ENCODE data around the gene SEMA4D.

SEMA4D gene

DNA sequence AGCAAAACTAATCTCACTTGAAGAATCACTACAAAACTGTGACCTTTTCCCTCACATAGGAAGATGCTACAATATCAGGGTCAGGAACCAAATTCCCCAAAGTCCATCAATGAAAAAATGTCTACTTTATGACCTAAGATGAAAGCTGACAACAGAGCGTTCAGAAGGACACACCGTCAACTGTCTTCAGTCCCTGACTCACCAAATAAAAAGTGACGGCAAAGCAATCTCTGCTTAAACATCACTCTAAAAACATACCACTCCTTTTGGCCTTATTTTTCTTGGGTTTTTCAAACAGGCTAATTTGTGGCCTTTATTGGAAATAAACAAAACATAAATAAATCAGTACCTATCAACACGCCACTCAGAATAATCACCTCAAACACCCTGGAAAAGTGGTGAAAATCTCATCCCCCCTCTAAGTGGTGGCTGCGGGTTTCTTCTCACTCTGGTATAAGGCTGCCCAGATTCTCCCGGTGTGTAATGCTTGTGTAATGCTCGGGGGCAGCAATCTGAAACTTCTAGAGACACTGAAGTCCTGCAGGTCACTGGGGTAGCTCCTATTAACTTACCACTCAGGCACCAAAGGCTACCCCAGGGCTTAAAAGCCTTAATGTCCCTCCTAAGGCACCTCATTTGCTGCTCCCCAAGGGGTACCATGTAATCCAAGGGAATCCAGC lies 29.5 kb downstream of the SEMA4D start:
- H3K4me3 ChIP-seq (ENCODE audit: control insufficient read depth, low read depth, low read length): no peak overlapping the region
- DNase-seq (ENCODE audit: low read depth): no peak
- TF ChIP-seq CTCF (conservative IDR thresholded peaks at IDR 0.05; ENCODE audit: control insufficient read depth, insufficient read depth, low read depth, low read length): no peak

DNA sequence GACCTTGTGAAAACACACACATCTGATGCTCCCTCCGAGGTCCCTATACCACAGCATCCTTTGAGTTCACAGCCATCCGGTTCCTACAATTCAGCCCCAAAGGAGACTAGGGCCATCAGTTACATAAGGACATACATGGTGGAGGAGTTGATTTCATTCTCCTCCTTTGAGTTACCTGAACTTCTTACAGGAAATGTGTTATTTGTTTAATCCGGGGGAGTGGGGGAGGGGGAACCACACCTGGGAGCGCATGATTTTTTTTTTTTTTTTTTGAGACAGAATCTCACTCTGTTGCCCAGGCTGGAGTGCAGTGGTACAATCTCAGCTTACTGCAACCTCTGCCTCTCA lies 30.7 kb downstream of the SEMA4D start:
- no peak overlapping the region for H3K4me3 ChIP-seq (ENCODE audit: control insufficient read depth, low read depth, low read length)
- no peak for TF ChIP-seq CTCF (conservative IDR thresholded peaks at IDR 0.05; ENCODE audit: control insufficient read depth, insufficient read depth, low read depth, low read length)
- no peak for DNase-seq (ENCODE audit: low read depth)

DNA sequence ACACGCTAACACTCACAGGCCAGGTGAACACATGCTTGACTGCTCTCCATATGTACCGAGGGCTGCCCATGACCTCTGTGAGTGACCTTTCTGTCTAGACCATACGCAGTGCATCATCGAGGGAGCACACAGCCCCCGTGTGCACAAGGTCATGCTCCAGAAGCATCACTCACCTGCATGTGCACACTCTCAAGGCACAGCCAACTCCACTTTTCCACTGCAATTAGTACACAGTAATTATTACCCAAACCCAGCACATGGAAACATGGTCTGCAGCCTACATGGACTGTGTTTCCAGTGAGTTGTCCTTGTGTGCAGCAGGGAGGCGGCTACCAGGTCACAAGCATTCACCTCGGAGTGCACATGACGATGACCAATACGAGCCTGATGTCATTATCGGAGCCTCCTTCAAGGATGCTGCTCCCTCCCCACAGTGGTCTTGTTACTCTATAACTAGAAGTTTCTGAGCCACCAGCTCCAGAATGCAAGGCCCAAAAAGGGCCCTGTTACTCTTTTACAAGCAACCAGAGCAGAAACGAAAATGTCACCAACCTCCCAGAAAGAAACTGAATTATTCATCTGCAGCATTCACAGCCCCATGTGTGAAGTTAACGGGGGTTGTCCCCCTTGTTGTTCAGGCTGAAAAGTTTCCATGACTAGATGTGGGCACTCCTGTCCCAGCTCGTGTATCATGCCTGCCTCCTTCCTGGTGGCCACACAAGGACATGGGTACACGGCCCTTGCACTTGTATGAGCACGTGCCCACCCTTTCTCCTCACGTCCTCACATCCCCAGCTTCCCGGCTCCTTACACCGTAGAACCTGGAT lies 31.2 kb downstream of the SEMA4D start:
- H3K4me3 ChIP-seq (ENCODE audit: control insufficient read depth, low read depth, low read length): no peak overlapping the region
- DNase-seq (ENCODE audit: low read depth): no peak

DNA sequence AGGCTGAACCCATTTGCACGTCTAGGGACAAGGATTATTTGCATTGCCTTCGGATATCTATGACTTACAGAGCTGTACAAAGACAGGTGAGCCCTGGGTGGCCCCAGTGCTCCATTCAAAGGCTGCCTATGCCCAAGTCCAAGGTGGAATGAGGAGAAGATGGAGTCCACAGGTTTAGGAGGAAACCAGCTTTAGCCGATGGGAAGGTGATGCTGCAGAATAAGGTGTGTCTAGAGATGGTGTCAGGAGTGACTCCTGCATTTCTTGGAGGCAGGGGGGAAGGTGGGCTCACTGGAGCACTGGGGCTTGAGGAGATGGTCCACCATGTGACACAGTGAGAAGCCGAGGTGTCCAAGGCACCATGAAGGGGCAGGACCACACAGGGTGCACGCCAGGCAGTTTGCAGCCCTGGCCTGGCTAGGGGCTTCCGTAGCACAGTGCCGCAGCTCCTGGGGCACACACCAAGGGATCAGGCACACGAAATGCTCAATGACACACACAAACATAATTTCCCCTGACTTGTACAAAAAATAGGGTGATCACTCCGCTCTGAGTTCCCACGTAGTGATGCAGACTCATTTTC lies 32.1 kb downstream of the SEMA4D start:
- DNase-seq (ENCODE audit: low read depth): no peak
- H3K4me3 ChIP-seq (ENCODE audit: control insufficient read depth, low read depth, low read length): no peak overlapping the region
- TF ChIP-seq CTCF (conservative IDR thresholded peaks at IDR 0.05; ENCODE audit: control insufficient read depth, insufficient read depth, low read depth, low read length): no peak

More for the DNA sequence above, 31.2 kb downstream of the SEMA4D start:
- TF ChIP-seq CTCF (conservative IDR thresholded peaks at IDR 0.05; ENCODE audit: control insufficient read depth, insufficient read depth, low read depth, low read length): no peak

DNA sequence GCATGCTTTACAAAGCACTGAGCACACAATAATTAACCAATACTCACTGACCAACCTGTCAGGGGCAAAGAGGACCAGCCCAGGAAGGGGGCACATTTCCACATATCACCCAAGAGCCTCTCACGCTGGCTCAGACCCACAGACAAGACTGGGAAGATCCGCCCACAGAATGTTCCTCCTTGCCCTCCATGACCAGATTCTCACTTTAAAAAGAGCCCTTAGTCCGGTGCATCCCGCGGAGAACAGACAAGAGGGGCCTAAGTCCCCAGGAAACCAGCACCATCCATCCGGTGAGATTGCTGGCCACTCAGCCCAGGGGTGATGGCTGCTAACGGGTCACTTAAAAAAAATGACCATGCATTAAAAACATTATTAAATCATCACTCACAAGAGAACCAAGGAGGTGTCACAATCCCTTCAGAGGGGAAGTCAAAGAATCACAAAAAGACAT lies 32.9 kb downstream of the SEMA4D start:
- H3K4me3 ChIP-seq (ENCODE audit: control insufficient read depth, low read depth, low read length): no peak overlapping the region
- TF ChIP-seq CTCF (conservative IDR thresholded peaks at IDR 0.05; ENCODE audit: control insufficient read depth, insufficient read depth, low read depth, low read length): no peak
- no peak for DNase-seq (ENCODE audit: low read depth)

DNA sequence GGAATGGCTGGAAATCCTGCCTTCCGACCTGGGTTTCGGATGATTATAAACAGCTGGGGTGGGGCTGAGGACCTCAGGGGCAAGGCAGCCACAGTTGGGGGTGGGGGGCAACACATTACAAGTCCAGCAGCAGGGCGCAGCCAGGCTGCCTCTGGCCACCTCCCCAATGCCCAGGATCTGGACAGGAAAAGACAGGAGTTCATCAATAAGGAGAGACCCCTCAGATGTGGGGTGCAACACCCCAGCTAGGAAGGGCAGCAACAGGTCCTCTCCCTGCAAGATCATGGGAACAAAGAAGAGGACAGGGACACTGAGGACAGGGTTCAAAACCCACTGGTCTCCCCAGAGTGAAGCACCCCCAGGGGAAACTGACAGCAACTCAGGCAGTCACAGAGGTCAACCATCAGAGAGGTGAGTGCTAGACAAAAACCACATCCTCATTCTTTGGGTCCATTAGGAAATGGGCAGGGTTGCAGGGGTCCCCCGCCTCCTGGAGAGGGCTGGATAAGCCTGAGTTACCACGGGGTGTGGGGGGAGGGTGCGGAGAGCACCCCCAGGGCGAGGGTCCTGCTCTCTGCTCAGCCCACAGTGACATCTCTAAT lies 33.5 kb downstream of the SEMA4D start:
- no peak for DNase-seq (ENCODE audit: low read depth)
- no peak for TF ChIP-seq CTCF (conservative IDR thresholded peaks at IDR 0.05; ENCODE audit: control insufficient read depth, insufficient read depth, low read depth, low read length)
- no peak overlapping the region for H3K4me3 ChIP-seq (ENCODE audit: control insufficient read depth, low read depth, low read length)

Measured in fibroblast of mammary gland (primary cell).